T-helper 1 cell treated with Interleukin-12 subunit alpha and Interleukin-12 subunit beta and Interleukin-4 antibody, amounts not matched to agents 30 ng/mL and 1 ng/mL, for 36 hours (primary cell): Measurements from ENCODE around the gene TSHZ2. TPM values are rescaled to one million over a fixed set of nuclear protein-coding genes. Genes with fewer than 3 reads are reported as not detected.

Experiments used
- intact Hi-C: fragments of 100-400 bp; cut with micrococcal nuclease; formaldehyde crosslinking; loops from one replicate; pipeline ENCODE4 v1.15.1; 2024
- total RNA-seq: library from RNA; stranded (reverse); gene quantifications from 2 replicates; pipeline ENCODE4 v1.2.3, GENCODE V29; 2022

The TSHZ2 gene
- total RNA-seq, 1 donor from 2014 or later, result 28.4 TPM

DNA sequence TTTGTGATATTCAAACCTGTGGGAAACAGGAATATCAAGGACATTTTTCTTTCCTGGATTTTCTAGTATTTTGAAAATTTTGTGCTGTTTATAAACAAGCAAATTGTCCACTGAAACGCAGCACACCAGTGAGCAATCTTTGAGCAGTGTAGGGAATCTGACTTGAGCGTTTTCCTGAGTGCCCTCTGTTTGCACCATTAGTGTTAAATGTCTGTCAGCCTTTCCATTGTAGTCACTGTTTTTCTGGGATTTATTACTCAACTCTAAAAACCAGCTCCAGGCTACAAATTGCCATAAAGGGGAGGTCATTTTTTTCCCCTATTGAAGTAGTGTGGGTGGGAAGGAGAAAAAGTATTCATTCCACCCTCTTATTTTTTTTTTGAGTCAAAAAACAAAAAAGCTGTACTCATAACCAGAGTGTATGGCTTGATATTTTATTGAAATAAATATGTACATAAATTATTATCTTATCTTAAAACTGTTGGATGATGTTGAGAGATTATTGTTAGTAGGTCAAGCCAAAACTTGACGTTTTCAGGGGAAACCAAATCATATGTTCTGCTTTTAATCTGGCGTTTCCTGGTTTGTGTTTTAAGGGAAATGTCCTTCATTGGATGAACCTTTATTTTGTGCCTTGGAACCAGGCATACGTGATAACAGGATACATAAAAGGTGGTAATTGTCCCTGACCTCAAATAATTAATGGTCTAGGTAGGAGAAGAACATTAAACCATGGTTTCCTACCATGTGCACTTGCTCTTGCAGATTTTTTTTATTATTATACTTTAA lies 51.8 kb downstream of the TSHZ2 start:
- intact Hi-C loops, result loop anchor here (2.0 to 5.0 kb wide), 3 partner anchors 47 to 193 kb away; no protein-coding TSS in a partner anchor

- intact Hi-C loops, result loop anchor here (5.0 kb wide), 1 partner anchor 123 kb away; no protein-coding TSS in a partner anchor
Observed at GRCh38 chr20:53024653-53025052, 52.5 kb downstream of the TSHZ2 start.

GRCh38 chr20:53027089-53027488 lies 54.9 kb downstream of the TSHZ2 start:
- intact Hi-C loops, result no loop called here

DNA sequence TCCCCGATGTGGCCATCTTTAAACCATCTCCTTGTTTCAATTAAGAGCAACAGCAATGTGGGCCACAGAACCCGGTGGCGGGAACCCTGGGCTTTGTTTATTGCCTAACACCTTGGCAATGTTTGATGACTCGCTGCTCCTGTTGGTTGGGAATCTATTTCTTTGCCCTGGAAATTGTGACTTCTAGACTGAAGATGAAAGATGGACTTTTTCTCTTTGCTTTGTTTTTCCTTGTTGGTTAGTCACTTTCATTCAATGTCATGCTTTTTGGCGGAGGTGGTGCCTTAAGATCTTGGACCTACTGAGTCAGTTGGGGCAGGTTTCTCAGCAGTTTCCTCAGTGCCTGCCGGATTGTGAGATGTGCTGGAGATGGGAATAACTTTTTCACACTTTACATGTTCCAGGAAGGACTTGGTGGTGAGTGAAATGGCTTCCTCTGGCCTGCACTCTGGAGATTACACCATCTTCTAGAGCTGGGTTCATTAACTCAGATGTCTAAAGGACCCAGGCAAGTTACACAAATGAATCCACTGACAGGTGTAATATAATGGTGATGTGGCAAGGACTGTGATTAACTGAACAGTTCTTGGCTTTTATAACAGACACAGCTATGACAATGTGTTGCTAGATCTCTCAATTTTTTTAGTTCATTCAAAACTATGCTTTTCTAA lies 56.3 kb downstream of the TSHZ2 start:
- intact Hi-C loops, result no loop called here

- intact Hi-C loops, result loop anchor here (2.0 to 10.0 kb wide), 2 partner anchors 57 to 725 kb away; partner anchors contain the start of gene TSHZ2
Observed at GRCh38 chr20:53030061-53030460, 57.9 kb downstream of the TSHZ2 start.

GRCh38 chr20:53032046-53032445 lies 59.9 kb downstream of the TSHZ2 start:
- intact Hi-C loops, result loop anchor here (10.0 kb wide), 1 partner anchor 727 kb away; no protein-coding TSS in a partner anchor

GRCh38 chr20:53032478-53032932 lies 60.3 kb downstream of the TSHZ2 start:
- intact Hi-C loops, result loop anchor here (10.0 kb wide), 1 partner anchor 728 kb away; no protein-coding TSS in a partner anchor

- intact Hi-C loops, result loop anchor here (10.0 kb wide), 1 partner anchor 728 kb away; no protein-coding TSS in a partner anchor
Observed at GRCh38 chr20:53033176-53033575, 61.0 kb downstream of the TSHZ2 start.

DNA sequence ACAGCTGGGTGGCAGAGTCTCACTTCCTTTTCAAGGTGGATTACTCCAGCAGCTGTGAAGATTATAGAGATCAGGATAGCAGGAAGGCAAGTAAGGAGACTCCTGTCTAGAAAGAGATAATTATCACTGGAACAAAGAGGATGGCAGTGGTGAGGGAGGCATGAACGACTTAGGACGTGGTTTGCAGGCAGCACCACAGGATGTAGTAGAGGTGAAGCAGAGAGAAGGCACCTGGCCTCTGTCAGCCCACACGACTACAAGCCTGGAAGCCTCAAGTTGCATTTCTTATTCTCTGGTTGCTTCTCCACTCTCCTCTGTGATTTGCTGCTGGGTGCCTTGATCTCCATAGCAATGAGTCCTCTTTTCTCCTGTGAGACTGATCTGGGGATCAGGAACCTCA lies 62.7 kb downstream of the TSHZ2 start:
- intact Hi-C loops, result loop anchor here (10.0 kb wide), 1 partner anchor 730 kb away; no protein-coding TSS in a partner anchor

DNA sequence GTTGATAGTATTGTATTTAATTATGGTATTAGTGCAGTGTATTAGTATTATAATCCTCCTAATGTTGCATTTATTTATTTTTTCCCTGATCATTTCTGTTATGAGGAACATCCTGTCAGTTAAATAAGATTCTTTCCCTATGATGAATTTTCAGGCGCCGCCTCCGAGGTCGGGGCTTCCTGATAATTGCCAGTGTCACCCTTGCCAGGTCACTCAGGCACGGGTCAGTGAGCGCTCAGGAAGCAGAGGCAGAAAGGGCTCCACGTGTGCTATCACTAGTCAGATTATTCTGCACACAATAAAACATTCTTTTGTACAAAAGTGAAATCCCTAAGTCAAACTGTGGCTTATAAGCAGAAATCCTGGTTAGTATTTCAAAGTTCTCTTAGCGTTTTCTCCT lies 64.8 kb downstream of the TSHZ2 start:
- intact Hi-C loops, result loop anchor here (10.0 kb wide), 1 partner anchor 732 kb away; no protein-coding TSS in a partner anchor

DNA sequence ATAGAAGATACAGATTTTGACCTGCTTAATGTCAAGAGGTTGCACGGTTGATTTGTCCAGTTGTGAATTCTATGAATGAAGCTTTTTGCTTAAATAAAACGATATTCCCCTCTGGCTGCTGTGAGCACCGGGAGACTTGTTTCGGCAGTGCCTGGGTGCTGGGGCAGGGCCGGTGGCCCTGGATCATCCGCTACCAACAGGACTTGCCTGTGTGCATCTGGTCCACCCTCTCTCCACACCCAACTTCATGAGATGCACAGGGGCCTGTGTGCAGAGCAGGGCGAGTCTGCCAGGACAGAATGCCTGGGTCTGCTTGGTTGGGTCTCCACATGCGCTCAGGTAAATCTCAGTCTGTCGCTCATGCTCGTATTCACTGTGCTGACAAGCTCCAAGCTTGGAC lies 65.5 kb downstream of the TSHZ2 start:
- intact Hi-C loops, result loop anchor here (10.0 kb wide), 1 partner anchor 733 kb away; no protein-coding TSS in a partner anchor

DNA sequence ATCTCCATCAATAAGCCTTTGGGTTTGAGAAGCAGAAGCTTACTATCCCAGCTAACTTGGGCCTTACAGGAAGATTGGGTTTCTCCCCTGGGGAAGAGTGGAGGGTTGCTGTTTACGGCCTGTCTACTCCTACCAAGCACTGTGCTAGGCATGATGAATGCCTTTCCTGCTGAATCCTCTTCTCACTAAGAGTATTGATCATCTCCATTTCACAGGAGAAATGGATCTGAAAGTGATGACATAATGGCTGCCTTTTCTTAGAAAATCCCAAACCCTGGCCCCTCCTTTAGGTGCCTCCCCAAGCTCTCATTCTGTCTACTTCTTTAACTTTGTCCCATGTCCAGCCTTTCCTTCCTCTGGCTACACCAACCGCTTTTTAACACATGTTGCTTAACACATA lies 66.1 kb downstream of the TSHZ2 start:
- intact Hi-C loops, result loop anchor here (10.0 kb wide), 1 partner anchor 733 kb away; no protein-coding TSS in a partner anchor

GRCh38 chr20:53040693-53041589 lies 68.8 kb downstream of the TSHZ2 start:
- intact Hi-C loops, result no loop called here

- intact Hi-C loops, result no loop called here
Observed at GRCh38 chr20:53042521-53042920, 70.4 kb downstream of the TSHZ2 start.

DNA sequence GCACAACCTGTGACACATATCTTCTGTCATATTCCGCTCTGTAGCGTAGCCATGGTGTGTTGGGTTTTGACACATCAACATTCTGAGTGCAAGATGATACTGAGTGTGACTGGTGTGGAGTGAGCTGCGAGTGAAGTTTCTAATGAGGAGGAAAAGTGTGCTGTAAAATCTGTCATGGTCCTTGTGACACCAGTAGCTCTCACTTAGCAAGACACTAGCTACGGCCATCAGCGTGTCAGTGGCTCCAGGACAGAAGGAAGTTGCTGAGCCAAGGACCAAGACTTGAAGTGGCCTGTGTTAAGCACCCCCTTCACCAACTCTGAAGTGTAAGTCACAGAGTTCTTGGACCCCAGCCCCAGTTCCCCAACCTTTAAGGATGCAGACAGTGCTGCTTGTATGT lies 72.1 kb downstream of the TSHZ2 start:
- intact Hi-C loops, result no loop called here

- intact Hi-C loops, result no loop called here
Observed at GRCh38 chr20:53045941-53046340, 73.8 kb downstream of the TSHZ2 start.

- intact Hi-C loops, result no loop called here
Observed at GRCh38 chr20:53047203-53047602, 75.0 kb downstream of the TSHZ2 start.

DNA sequence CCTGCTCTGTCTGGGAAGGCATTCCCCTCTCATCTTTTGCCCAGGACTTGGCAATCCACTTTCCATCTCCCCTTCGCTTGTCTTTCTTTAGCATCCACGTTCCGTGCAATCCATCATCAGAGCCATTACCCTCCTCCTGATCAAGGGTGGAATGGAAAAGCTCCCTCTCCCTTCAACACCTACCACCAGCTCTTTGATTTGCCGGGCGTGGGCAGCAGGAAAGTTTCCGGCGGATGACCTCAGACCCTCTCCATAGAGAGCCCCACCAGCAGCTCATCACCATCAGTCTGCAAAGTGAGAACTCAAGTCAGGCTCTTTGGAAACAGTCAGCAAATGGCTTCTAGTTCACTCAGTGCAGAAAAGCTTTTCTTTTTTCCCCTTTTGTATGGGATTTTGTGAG lies 76.2 kb downstream of the TSHZ2 start:
- intact Hi-C loops, result no loop called here

DNA sequence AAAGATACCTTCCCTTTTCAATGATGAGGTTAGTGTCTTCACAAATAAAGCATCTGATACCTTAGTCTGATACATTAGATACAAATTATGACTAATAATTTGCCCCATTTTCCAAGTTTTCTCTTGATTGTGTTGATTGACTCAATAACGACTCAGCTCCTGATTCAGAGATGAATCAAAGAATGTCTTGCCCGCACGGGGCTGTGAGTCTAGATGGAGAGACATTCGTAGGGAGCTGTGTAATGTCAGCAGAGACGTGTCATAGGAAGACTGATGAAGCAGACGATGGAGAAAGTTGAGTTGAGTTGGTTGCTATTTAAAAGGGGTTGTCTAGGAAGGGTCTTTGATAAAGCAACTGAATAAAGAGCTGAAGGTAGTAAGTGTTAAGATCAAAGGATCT lies 78.2 kb downstream of the TSHZ2 start:
- intact Hi-C loops, result no loop called here

- intact Hi-C loops, result no loop called here
Observed at GRCh38 chr20:53052380-53052779, 80.2 kb downstream of the TSHZ2 start.

DNA sequence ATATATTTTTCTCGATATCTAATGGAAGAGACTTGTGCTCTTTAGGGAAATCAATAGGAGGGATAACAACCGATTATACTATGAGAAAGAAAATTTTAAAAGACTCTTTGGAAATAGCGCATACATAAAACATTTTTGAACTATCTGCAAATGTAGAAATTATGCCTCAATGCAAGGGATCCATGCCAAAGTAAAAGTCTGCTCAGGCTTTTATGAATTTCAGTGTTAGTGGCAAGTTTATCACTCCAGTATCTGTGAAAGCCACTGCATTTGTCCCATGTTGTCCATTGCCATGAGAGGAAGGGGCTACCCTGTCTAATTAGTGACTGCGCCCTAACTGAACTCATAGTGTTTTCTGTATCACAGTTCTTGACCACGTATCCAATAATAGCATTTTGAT lies 81.4 kb downstream of the TSHZ2 start:
- intact Hi-C loops, result no loop called here
